CD4-positive, alpha-beta T cell treated with Interleukin-15 for 1 hour (primary cell): ENCODE results near the gene ZMYND12.

Experiments used
- DNase-seq: peaks from one replicate; pipeline ENCODE4 v3.0.0-alpha.2; 2020

ZMYND12 gene

GRCh38 chr1:42386051-42386450 lies 69.8 kb downstream of the ZMYND12 start:
- no peak for DNase-seq

- DNase-seq, result no peak
Observed at GRCh38 chr1:42385283-42385682, 70.5 kb downstream of the ZMYND12 start.

DNA sequence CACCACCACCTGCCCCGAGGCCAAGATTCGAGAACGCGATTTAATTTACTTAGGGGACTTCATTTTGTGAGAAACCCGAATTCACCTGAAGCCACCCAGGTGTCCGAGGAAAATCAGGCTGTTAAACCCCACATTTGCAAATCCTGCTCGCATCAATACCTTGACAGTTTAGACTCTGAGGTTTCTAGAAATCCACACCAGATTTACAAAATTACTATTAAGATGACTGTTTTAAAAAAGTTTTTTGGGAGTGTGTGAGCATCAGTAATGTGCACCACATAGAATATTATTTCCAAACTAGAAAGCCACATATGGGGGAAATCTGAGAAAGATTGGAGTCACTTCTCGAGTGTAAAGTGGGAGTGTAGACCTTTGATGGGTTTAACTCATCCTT lies 74.5 kb downstream of the ZMYND12 start:
- no peak for DNase-seq

DNA sequence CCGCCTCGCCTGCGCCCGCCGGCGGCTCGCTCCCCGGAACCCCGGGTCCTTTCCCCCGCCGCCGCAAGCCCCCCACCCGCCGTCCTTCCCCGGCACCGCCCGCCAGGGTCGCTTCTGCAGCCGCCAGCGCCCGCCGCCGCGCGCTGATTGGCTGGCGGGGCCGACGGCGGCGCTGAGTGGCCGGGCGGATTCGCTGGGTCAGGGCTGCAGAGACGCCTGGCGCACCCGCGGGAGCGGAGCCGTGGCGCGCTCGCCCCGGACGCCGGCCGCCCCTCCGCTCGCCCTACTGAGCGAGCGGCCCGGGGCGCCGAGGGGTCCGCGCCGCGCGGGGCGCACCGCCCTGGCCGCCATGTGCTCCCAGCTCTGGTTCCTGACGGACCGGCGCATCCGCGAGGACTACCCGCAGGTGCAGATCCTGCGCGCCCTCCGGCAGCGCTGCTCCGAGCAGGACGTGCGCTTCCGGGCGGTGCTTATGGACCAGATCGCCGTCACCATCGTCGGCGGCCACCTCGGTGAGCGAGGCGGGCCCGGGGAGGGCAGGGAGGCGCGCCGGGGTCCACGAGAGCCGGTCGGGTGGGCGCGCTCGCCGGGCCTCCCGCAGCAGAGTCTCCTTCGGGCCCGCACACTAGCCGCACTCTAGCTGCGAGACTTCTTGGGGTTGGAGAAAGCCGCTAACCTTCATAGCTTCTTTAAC lies 75.1 kb downstream of the ZMYND12 start, which contains the start of gene RIMKLA:
RIMKLA (plus strand) TSS at position 207 of the 694 bp plus-strand sequence; CDS start at position 350, 143 bp downstream.
- DNase-seq, result peak; percentile 26
